Measurements from ENCODE around the gene SIM1.
A peak's percentile ranks its signal among the peaks of the same experiment; 100 is the strongest.

SIM1 gene

DNA sequence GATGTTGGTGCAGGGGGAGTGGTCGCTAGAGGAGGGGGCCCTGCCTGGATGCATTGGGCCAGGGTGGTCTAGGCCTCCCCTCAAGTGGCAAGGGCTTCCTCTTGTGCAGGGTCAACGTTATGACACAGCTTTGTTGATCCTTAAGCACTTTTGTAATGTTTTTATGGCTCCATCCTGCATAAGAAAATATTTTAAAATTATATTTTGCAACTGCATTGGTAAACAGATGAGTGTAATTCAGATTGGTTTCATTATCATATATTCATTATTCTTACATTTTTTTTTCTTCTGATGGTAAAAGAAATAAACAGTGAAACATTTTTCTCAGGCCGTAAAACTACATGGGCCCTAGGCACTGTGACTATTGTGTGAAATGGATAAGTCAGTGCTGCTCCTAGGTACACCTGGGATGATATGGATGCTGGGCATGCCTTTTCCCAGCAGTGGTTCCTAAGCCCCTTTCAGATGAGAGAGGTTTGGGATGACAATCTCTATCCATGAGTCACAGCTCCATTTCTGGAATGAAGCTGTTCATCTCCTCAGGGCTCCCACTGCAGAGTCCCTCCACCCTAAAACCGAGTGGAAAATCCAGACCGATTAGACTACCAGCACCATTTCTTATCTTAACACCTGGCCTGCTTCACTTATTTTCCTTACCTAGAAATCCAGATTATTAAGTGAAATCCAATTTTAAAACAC is 5.8 kb upstream of the SIM1 start:
- no peak for DNase-seq

DNA sequence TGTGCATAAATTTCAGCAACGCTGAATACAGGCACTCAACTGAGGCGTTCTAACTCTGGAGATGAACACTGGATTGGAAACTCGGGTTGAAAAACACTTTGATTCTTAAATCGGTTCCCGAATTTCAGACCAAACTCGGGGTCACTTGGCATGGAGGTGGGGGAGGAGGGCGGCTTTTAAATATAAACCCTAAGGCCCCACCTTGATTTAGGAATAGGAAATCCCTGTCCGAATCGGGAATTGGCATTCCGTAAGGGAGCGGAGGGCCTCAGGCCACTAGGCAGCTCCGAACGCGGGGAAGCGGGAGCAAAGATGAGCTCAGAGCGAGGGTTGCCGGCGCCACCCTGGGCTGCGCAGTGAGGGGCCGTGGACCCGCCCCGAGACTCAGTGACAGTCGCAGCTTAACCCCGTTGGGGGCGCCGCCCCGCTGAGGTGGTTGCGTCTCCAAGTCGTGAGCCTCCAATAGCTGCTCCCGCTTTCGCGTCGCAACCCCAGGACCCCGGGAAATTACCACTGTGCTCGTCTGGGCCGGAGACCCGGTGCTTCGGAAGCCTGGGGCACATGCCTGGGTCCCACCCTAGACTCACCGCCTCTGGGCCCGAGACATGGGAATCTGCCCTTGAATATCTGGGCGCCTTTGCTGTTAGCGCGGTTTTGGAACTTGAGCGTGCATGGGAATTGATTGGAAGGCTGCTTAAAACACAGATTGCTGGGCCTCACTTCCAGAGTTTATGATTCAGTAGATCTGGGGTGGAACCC is 4.6 kb upstream of the SIM1 start:
- no peak for DNase-seq

DNA sequence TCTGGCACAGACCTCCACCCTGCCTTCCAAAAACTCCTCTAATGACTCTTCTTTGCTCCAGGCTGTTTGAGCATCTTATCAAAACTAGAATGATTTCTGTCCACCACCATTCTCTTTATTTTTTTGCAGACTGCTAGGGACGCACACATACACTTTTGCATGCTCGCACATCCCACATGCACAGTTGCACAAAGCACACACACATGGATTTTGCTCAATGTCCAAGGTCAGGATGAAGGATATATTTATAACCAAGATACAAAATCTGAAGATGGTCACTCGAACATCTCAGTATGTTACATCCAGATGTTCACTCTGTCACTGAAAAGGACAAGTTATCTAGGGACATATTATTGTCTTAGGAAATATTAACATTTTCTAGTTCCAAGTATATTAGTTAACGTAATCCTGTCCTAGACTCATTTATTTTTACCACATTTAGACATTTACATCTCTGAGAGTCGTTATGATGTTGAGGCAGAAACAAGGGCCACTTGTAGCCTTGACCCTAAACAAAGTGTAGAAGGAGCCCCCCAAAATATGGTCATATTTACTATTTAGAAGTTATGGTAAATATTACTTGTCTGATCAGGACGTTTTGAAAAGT is 3.4 kb upstream of the SIM1 start:
- DNase-seq = no peak

DNA sequence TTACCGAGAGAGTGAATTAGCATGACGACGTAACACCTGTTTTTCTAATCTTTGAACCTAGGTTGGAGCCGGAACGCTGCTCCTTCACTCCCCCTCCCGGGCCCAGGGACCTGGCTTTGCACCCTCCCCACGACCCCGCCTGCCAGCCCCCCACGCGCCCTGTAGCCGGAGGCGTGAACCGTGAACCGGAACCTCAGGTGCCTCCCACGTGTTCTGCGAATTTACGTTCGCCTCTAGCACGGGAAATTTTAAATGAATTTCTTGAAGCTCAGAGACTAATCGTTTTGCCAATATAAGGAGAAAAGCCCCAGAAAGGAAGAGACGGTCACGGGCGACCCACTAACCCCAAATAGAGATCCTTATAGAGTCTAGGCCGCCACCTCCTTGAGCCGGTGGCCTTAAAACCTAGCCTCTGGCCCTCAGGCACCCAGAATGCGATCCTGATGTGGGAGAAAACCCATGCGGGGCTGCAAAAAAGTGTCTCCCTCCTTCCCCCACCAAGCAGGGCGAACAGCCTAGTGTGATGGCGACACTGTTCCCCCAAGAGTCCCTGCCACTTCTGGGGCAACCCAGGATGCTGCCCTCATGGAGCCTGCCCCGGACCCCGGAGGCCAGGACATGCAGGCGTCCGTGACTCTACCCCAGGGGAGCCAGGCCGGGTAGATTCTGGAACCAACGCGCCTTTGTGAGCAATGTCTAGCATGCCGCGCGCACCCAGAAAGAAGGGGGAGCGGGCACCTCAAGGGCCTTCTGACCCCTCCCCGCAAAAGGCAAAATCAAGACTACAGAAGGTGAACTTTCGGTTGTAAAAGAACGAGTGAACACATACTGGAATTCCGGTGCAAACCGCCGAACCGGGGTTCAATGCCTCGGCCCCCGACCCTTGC is 2.7 kb upstream of the SIM1 start:
- no peak for DNase-seq

DNA sequence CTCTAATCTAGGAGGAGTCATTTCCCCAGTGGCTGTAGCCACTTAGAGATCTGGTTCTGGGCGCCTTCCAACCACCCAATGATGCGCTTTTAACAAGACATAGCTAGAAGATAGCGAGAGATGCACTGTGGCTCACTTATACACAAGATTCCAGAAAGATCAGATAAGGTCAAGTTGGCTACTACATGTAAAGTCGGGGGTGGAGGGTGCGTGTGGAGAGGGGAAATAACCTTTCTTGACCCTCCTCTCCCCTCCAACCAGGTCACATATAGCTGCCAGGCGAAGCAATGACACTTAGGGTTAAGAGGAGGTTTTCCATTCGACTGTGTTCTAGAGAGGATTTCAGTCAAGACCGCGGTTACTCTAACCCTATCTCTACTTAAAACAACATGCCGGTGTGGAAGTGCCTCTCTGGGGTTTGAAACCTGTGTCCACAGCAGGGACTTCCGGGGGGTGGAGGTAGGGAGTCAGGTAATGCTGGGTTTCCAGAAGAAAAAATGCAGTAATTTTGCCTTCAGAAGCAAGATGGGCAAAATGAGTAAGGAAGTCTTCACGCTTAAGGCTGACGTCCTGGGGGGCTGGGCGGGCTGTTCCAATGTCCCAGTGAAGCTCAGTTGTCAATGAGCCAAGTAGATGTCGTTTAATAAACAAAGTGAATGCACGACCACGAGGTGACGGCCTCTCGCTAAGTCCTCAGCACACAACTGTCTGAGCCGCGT is 1.8 kb upstream of the SIM1 start:
- no peak for DNase-seq

DNA sequence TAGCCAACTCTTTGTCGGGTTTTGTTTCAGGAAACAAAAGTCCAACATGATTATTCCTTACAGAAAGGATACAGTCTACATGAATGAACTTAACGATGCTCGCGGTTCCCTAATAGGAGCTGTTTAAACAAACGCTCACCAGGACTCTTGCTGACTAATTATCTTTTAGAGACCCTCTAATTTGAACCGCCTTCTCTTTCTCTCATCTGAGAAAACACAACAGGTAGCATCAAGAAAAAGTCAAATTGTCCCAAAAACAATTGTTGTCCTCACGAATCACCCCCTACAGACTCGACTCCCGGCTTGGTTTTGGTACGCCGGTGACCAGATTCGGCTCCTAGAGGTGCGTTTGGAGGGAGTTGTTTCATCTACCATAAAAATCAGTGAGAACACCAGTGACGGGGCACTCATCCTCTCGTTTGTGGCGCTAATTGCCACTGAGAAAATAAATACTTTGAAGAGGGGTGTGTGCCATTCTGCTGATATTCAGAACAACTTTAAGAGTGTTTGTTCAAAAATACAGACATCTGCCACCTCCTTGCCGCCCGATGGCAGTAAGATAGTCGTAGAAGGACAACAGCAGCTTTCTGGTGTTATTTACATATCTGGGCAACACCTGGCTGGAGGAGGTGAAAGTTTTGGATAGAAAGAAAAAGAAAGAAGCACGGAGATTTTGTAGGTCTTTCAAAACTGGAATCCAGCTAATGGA is 1.1 kb upstream of the SIM1 start:
- DNase-seq = no peak

DNA sequence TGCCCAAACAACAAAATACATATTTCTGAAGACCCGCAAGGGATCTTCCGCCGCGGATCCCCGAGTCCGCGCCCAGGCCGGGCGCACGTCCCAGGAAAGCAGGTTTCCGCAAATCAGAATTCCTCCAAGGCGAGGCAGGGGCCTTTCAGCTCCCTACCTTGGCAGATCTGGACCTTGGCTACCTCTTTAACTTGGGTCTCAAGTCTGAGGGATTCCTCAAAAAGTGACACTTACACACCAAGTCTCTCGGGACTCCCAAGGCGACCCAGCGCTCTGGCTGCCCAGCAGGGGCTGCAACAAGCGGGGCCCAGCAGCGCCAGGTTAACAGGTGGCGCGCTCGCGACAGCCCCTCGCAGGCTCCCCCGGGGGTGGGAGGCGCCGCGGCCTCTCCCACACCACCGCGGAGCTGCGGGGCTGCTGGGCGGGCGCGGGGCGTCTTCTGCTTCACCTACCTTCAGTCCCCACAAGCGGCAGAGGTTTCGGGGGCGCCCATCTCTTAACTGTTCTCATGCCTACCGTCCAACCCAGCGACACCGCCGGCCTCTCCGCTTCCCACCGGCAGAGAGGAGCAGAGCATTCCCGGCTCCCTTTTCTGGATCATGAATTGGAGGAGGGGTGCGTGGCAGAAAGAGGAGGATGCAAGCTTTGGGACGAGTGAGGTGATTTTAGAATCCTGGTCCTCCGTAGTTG is 414 bp downstream of the SIM1 start:
- DNase-seq = peak; percentile 35

DNA sequence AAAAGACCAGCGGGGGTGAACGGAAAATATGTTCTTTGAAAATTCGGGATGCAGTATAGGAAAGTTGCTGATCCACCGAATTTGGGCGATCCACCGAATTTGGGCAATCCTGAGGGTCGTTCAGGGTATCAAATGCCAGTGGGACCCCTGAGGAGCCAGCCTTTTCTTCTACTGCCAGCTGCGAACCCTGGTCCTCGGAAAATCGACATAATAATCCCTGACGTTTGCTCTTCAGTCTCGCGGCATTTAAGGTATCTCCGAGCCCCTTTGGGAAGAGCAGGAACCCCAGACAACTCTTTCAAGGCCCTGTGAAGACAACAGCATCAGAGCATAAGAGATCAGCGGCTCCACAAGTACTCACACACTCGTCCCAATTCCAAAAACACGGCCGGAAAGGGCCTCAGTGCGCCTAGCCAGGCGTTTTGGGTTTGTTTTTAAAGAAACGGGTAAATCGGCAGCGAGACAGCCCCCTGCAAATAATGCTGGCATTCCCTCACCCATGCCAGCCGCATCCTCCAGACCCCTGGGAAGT is 1.0 kb downstream of the SIM1 start:
- no peak for DNase-seq

DNA sequence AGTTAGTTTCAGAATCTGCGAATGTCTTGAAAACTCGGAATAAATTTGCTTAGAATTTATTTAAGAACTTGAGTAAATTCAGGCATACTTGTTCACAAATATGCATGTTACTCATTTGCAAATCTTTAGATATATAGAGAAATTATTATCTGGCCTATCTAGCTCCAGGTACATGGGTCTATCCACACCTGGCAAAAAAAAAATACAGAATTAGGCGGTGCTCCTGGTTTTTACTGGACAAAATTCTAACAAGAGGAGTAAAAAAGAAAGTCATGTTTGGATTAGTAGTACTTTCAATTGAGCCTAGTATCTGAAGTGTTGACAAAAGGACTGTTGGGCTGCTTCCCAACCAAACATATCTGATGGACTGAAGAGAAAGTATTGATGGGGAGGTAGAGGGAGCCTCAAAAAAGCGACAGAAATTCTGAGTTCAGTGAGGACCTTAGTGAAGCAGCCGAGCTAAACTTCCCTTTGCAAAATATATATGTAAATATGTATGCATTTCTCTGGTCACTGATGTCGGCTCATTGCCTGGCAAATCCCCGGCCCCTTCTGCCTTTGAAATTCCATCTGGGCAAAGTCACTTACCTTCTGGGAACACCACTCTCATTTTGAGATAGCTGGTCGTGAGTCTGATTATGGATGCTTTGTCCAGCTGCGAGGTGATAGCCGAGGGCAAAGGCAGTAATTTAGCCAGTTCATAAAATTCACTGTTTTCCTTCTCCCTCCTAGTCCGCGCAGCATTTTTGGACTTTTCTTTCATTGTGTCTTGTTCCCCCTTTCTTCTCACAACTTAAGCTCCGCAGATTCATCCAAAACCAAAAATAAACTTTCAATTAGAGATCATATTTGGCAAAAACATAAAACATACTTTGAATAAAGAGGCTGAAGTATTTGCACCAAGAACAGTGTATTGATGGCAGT is 1.8 kb downstream of the SIM1 start:
- no peak for DNase-seq

DNA sequence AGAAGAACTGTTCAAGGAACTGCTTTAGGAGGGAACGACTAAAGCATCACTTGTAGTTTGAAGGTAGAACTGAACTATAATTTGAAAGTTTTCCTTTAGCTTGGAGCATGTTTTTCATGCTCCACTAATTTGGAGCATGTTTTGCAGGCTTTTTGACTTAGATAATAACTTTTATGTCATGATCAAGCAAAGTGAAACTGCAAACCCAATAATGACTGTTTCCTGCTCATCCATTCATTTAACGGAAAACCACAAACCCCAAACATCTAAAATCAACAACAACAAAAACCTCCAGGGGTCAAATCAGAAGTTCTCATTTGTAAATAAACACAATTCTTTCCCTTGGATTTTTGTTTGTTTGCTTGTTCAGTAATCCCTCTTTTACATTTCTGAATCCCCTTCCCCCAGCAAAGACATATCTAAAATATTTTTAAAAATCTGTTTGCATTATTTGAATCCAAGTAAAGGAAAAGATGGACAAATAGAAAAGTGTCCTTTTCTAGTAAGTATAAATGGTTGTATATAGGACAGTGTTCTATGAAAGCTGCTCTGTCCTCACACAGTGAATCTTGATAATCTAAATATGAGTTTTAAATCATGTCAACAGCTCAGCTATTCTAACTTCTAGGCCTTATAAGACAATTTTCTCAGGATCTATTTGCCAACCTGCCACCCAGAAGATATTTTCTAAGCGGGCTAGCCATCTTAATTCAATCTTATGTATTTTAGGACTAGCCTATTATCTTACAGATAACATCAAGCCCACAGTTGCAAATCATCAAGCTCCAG is 2.6 kb downstream of the SIM1 start:
- DNase-seq = no peak

DNA sequence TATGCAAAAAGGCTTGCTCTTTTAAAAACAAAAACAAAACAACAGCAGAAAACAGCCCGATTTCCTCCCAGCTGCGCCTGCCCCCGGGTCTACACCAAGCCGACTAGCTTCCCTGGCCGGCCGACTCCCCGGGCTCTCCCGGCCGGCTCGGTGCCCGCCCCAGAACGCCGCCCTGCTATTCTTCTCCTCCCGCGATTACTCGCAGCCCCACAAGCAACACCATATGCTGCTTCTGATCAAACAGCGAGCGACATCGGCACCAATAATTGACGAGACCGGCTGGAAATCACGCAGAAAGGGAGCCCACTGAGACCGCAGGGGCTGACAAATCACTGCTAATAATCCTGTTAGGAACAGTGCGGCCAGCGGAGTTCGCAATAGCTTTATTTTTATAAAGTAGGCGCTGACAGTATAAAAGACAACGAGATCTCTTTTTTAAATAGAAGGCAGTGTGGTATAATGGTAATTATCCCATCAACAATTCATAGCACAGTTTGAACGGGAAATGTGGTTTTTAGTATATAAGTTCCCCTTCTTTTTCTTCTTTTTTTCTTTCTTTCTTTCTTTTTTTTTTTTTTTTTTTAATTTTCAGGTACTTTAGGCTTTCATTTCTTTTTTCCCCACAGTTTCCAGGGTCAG is 3.3 kb downstream of the SIM1 start:
- DNase-seq = no peak

DNA sequence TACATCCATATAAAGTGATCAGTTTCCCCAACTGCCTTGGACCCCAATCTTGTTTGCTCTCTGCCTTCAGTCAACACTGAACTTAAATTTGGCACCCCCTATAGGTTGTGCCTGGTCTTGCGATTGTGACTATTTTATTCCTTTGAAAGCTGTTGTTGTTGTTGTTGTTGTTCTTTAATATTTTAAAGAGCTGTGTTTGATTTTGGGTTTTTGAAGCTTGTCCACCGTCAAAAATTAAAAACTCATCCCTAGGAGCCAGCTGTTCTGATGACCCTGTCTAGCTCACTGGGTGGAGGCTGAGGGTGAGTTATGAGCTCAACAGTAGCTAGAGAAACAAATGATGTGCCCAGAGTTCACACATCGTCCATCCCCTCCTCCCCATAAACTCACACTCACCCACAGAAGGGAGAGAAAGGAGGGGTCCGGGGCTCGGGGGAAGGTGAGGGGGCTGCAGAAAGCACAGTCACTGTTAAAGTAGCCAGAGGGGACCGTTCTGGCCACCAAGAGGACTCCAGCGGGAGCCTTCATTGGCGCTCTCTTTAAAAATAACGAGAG is 4.0 kb downstream of the SIM1 start:
- DNase-seq = peak; percentile 32

DNA sequence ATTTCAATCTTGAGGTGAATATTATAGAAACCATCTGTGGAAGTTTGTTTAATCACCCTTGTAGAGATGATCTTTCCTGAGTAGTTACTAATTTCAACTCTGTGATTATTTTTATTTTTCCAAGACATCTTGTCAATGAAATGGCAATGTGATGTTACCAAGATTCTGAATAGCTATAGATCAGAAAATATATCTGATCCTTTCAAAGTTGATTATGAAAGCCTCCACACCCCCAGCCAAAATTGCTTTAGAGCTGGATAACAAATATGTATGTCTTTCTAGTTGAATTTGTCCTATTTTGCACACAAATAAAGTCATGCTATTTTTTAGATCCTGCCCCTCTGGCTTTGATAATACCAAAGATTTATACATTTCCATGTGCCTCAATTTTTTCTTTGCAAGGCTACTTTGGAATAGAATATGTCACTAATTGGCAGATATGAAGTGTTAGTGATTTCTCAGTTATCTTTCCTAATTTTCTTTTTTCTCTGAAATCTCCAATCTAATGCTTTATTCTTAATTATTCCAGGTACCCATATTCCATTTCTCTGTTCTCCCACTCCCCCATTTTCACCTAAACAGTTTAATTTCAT is 5.0 kb downstream of the SIM1 start:
- no peak for DNase-seq

DNA sequence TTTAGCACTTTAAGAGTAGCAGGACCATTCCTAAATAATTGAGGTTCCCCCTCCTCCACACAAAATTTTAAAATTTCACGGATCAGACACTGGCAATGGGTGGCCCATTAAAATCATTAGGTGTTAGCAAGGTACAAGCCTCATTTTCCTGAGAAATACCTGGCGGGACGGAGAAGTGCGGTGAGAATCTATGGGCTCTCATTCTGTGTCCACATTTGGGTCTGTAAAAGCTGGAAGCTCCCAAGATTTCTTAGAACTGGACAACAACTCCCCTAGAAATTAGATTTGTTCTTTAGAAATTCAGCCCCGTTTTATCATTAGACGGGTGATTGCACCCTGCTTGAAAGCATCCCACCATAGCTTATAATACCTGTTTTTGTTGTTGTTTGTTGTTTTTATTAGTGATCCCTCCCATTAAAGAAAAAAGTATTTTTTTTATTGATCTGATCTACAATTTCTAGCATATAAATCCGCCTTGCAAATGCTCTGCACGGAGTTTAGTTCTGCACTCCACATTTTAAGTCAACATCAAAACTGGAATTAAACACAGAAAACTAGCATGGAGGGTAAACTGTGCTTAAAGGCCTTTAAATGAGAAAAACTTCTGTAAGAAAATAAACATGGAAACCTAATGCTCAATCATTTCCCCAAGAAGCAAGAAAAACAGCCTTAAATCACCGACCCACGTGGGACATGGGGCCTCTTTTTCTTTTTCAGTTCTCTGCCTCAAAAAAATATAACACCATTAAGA is 5.7 kb downstream of the SIM1 start:
- DNase-seq = no peak

DNA sequence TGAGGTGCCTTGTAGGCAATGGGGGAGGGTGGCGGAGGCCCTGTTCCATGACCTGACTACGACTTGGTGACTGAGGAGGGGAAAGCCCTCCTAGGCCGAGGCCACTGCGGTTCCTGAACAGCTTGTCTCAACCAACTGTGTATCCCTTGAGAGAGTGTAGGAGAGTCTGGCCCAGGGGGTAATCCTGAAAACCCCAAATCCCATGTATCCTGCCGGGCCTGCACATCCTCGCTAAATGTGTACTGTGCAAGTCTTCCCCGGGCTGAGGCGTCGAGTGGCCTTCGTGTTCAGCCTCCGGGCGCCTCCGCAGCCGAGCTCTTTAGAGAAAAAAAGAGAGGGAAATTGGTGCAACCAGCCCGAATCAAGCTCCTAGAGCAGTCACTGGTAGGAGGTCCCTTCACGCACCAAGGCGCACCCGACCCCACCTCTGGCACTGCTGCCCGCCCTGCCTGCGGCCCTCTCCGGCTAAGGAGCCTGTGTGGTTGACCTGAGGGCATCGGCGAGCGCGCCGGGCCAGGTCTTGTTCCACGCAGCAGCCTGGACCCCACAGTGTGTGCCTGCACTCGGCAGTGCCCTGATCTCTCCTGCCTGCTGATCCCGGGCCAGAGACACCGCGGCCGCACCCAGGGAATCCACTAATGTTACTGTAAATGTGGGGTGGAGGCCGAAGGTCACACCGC is 7.3 kb downstream of the SIM1 start:
- DNase-seq = no peak

DNA sequence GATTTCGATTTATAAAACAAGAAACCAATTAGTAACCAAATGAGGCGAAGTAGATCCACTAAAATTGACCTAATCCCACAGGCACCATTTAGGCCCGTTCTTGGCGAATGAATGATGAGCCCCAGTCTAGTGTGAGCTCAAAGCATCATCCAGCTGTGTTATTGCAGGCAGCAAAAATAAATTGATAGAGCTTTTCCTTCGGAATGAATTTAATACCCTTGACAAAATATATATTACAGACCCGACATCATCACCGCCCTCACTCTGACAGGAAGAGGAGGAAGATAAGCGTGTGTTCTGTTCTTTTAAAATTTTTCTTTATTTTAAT is 7.8 kb downstream of the SIM1 start:
- DNase-seq = no peak

All from NCI-H1436 (cell line).